Measurements from ENCODE around the gene MAN2A2.
"Not testable (repeated sequence)": the region's sequence is repeated elsewhere in the genome, so short reads cannot be mapped to it uniquely, and the experiment has no call there.

Gene MAN2A2

DNA sequence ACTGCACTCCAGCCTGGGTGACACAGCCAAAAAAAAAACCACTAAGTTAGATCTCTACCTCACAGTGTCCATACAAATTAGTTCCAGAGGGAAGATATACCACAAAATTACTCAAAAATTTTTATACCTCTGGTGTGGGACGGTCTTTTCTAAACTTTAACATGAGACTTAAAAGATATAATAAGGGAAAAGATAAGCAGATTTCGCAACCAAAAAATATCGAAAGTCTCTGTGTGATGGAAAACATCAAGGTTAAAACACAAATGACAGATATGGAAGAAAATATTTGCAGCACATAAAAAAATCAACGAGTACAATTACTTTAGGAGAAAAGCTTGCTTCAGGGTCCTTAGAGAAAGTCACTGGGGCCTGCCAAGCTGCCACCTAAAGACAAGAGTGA, 18.8 kb downstream of the MAN2A2 start:
- no peak for DNase-seq (ENCODE audit: low read depth)

DNA sequence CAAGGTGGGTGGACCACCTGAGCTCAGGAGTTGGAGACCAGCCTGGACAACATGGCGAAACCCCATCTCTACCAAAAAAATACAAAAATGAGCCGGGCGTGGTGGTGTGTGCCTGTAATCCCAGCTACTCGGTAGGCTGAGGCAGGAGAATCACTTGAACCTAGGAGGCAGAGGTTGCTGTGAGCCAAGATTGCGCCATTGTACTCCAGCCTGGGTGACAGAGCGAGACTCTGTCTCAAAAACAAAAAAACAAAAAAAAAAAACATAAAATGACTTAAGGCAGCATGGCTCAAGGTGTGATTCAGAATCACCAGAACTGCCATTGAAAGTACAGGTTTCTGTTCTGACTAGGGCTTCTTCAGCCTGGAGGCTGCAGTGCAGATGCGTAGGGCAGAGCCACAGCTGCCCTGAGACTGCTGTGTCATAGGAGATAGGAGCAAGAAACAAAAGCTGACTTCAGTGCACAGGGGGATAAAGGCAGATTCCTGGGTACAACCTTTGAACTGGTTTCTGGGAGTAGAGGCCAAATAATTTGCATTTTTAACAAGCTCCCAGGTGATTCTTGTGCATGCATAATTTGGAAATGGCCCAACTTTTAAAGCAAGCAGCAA, 19.7 kb downstream of the MAN2A2 start:
- DNase-seq (ENCODE audit: low read depth), result not testable (repeated sequence)

- DNase-seq (ENCODE audit: low read depth), result no peak
These were observed 21.3 kb downstream of the MAN2A2 start for GRCh38 chr15:90924375-90924774.

- not testable (repeated sequence) for DNase-seq (ENCODE audit: low read depth)
These were observed 23.7 kb downstream of the MAN2A2 start for GRCh38 chr15:90926766-90927165.

DNA sequence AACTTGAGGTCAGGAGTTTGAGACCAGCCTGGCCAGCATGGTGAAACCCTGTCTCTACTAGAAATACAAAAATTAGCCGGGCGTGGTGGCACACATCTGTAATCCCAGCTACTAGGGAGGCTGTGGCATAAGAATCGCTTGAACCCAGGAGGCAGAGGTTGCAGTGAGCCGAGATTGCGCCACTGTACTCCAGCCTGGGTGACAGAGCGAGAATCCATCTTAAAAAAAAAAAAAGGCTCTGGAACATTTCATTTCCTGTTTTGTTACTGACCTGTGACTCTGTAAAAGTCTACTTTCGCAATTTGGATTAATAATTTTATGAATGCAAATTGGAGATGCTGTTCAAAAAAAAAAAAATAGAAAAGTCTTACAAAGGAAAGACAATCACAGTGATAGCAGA, 25.0 kb downstream of the MAN2A2 start:
- not testable (repeated sequence) for DNase-seq (ENCODE audit: low read depth)

DNA sequence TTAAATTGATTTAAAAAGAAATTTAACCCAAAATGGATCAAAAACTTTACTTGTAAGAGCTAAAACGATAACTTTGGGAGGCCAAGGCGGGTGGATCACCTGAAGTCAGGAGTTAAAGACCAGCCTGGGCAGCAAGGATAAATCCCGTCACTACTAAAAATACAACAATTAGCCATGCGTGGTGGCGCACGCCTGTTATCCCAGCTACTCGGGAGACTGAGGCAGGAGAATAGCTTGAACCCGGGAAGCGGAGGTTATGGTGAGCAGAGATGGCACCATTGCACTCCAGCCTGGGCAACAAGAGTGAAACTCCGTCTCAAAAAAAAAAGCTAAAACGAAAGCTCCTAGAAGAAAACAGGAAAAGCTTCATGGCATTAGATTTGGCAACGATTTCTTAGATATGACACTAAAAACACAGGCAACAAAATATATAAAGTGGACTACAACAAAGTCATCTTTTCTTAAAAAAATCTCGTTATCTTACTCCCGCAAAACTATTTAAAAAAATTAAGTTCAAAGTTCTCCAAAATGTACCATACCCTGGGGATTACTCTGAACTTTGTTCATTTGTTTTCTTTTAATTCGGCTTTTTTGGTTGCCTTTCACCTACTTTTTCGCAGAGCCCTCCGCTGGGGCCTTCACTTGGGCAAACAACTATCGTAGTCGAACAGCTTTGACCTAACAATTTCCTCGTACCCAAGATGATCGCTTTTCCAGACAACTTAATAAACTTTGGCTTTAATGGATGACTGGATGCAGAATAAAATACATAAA, 26.3 kb downstream of the MAN2A2 start:
- DNase-seq (ENCODE audit: low read depth), result no peak

DNA sequence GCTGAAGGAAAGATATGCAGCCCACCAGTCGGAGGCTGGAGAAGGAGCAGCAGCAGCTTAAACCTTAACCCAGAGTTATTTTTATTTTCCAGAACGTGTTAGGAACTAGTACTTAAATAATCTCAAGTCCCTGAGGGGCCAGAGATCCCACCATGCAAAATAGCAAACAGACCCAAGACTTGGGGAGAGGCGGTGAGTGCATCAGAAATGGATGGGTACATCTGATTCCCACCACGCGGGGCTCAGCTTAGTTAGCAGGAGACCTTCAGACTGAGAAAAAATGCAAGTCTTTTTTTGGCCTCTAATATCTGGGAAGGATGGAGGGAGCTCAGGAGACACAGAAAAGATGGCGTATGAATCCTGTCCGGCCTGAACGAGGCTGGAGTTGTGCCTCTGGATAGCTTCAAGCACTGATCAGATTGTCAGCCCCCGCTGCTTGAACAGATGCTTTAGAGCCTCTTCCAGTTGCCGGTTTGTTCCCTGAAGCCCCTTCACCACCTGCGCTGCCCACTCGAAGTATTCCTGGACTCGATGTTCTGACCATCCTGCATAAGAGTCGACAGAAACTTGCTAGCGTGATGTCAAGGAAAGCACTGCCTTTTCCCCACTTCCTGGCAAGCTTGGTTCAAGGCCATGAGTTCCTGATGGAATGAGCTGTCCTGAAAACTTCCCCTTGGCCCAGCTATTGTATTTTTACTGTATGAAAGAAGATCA, 27.9 kb downstream of the MAN2A2 start:
- no peak for DNase-seq (ENCODE audit: low read depth)

DNA sequence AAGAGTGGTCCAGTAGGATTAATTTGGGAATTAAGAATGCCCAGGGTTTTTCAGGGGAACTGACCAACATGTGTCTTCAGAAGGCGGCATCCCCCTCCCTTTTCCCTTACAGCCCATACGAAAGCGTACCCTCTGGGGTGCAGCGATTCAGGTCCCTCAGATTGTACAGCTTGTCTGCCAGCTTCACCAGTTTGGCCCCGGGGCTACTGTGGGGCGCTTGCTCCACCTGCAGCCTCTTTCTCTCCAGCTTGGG, 28.4 kb downstream of the MAN2A2 start:
- DNase-seq (ENCODE audit: low read depth), result no peak

DNA sequence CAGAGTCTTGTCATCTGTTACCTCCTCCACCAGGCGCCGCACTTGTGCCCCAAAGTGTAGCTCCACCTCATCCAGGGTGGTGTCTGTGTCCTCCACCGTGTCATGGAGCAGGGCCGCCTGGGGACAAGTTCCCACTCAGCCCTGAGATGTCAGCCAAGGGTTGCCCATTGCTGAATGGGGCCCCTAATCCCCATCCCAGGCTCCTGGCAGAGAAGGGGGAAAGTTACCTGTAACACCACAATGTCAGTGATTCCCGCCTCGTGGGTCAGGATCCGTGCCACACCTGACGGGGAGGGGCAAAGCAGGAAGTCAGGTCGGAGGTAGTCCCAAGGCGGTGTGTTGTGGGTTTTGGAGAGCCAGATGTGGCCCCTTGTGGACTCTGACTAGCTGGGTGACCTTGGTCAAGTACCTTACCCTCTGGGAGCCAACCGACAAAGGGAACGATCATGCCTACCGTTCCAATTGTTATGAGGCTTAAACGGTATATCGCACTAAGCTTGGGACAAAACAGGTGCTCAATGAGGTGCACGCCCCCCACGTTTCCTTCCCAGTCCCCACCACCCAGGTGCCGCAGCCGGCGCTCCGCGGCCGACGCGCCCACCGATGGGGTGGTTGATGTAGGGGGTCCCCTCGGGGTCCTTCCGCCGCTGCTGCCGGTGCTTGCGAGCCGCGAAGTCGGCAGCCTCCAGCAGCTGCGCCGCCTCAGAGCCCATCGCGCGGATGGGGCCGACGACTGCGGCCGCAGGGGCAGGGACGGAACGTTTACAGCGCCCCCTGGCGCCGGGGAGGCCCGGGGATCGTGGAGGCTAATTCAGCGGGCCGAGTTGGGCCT, 28.9 kb downstream of the MAN2A2 start, which contains the start of gene HDDC3:
Gene HDDC3 (minus strand): TSS at position 722 of the 832 bp plus-strand sequence. CDS start 9 bp downstream, at position 713.
- peak; percentile 80 for DNase-seq (ENCODE audit: low read depth)

DNA sequence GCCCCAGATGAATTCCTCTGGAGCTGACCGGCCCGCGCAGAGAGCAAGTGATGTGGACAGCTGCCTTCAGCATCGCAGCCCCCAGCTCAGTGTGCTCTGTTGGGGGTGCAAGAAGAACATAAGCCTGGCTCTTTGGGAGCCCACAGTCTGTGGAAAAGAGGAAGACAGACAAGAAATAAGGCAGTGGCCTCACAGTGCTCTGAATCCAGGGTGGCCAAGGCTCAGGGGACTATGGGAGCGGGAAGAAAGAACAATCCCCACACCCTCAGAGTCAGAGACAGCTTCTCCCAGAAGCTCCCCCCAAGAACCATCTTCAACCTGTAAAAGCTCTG, 29.5 kb downstream of the MAN2A2 start:
- DNase-seq (ENCODE audit: low read depth), result no peak

DNA sequence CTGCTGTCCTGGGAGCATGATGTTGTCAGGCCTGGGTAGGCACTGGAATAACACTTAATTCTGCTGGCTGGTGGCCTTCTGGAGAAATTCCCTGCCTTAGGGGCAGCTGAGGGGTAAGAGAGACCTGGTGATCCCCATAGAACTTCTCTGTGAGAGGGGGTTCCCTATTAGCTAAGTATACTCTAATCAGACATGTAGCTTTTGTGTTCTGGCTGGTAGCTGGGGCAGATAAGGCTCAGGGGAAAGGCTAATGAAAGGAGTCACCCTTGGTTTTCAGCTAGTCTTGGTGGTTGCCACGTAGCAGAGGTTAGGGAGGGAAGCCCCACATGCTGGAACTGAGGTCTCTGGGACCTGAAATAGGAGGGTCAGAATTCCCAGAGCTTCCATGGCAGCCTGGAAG, 30.2 kb downstream of the MAN2A2 start:
- DNase-seq (ENCODE audit: low read depth), result no peak

- peak; percentile 77 for DNase-seq (ENCODE audit: low read depth)
These were observed 31.3 kb downstream of the MAN2A2 start for GRCh38 chr15:90934256-90934948.

DNA sequence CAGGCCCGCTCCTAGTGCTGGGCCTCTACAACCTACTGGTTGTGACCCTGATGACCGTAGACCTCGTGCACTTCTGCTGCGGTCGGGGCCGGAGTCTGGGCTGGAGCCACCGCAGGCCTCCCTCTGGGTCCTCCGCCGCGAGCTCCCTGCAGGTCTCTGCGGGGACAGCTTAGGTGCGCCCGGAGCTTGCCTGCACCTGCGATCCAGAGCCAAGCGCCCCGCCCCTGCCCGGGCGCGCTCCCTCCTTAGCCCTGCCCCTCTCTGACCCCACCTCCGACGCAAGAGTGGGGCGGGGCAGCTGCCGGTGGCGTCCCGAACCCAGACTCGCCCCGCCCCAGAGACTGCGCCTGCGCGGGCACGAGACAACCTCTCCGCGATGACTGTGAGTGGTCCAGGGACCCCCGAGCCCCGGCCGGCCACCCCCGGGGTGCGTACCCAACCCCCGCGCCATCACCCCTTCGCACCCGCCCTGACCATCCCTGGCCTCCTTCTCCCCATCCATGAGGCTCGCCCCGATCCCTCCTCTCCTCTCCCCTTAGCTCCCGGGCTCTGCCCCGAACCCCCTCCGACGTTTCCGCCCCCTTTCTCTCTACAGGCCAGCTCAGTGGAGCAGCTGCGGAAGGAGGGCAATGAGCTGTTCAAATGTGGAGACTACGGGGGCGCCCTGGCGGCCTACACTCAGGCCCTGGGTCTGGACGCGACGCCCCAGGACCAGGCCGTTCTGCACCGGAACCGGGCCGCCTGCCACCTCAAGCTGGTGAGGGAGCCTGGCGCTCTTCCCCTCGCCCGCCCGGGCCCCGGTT, 32.0 kb downstream of the MAN2A2 start, which contains the start of gene UNC45A:
Gene UNC45A (plus strand): TSS at position 337 of the 803 bp plus-strand sequence. CDS start 40 bp downstream, at position 377.
- DNase-seq (ENCODE audit: low read depth), result peak; percentile 78

- no peak for DNase-seq (ENCODE audit: low read depth)
These were observed 33.7 kb downstream of the MAN2A2 start for GRCh38 chr15:90936823-90937222.

DNA sequence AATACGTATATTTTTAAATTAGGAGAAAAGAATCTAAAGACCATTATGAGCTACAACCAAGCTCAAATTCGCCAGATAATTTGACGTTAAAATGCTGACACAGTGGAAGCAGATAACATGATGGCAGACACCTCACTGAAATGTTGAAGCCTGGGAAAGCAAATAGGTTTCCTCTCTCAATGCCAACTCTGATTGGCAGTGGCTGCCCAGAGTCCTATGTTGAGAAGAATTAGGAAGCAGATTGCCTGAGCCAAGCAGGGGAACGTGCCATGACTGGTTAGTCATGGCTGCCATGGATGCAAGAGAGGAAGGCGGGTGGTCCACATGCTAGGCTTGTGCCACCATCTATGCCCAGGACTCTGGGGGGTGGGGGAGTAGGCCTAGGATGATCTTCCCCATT, 35.2 kb downstream of the MAN2A2 start:
- DNase-seq (ENCODE audit: low read depth), result no peak

- DNase-seq (ENCODE audit: low read depth), result no peak
These were observed 36.7 kb downstream of the MAN2A2 start for GRCh38 chr15:90939756-90940155.

GRCh38 chr15:90941038-90941437, 37.9 kb downstream of the MAN2A2 start:
- DNase-seq (ENCODE audit: low read depth), result no peak

DNA sequence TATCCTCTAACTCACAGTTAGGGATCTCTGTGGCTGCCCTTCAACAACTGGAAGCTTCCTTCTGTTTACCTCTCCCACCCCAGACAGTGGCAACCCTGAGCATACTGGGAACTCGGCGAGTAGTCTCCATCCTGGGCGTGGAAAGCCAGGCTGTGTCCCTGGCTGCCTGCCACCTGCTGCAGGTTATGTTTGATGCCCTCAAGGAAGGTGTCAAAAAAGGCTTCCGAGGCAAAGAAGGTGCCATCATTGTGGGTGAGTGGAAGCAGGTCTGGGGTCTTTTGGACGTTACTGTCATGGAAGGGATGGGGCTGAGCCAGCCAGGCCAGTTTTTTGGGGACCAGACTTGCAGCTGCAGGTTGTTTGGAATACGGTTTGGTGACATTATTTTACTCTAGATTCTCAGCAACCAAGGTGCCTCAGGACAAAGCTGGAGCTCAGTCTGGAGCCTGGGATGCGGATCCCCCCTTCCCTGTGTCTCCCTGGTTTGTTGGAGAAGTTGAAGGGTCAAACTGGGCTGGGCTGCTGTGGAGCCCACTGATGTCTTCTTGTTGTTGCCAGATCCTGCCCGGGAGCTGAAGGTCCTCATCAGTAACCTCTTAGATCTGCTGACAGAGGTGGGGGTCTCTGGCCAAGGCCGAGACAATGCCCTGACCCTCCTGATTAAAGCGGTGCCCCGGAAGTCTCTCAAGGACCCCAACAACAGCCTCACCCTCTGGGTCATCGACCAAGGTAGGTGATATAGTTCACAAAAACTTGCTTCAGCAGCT, 39.4 kb downstream of the MAN2A2 start:
- DNase-seq (ENCODE audit: low read depth), result no peak

DNA sequence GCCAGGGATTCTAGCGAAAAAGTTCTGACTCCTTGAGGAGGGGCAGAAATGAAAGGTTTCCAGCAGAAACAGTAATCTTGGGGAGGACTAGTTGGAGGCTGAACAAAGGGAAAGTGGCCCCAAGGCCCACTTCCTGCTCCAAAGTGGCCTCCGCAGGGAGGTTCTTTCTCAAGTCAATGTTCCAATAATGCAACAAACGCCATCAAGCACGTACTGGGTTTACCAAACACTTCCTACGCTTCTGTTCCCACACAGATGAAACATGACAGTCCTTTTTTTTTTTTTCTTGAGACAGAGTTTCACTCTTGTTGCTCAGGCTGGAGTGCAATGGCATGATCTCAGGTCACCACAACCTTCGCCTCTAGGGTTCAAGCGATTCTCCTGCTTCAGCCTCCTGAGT, 42.0 kb downstream of the MAN2A2 start:
- no peak for DNase-seq (ENCODE audit: low read depth)

DNA sequence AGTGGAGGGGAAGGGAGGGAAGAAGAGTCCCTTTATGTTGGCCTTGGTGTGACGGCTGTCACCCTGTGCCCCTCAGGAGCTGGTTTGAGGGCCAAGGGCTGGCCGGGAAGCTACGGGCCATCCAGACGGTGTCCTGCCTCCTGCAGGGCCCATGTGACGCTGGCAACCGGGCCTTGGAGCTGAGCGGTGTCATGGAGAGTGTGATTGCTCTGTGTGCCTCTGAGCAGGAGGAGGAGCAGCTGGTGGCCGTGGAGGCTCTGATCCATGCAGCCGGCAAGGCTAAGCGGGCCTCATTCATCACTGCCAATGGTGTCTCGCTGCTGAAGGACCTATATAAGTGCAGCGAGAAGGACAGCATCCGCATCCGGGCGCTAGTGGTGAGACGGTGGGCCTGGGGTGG, 43.4 kb downstream of the MAN2A2 start:
- DNase-seq (ENCODE audit: low read depth), result no peak
